ENCODE data around the gene THAP7.
"Not testable (repeated sequence)": the region's sequence is repeated elsewhere in the genome, so short reads cannot be mapped to it uniquely, and the experiment has no call there.

The THAP7 gene

DNA sequence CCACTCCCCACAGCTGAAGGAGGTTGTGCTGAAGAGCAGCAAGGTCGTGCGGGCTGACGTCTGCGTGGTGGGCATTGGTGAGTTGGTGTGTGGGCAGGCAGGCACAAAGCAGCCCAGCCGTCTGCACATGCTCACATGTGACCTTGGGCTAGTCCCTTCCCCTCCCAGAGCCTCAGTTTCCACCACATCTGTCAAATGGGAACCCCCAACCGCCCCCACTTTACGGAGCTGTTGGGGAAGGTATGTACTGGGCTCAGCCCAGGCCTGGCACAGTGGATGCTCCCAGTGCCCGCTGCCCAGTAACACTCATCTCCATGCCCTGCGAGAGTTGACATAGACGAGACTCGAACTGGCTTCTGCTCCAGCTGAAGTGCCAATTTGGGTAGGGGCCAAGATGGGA lies 24.9 kb downstream of the THAP7 start:
- DNase-seq: no peak

DNA sequence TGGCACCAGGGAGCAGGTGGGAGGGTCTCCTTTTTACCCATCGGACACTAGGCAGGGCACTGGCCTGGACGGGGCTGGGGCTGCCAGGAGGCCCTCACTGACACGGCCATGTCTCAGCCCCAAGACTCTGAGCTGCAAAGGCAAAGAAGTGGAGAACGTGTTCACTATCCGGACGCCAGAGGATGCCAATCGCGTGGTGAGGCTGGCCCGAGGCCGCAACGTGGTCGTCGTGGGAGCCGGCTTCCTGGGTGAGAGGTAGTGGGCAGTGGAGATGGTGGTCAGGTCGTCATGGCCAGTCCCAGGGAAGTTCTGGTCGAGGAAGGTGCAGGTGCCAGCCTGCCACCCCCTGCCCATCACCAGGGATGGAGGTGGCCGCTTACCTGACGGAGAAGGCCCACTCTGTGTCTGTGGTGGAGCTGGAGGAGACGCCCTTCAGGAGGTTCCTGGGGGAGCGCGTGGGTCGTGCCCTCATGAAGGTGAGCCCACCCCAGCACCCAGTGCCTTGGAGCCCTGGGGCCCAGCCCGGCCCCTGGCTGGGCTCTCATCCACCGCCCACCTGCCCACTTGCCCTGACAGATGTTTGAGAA lies 25.5 kb downstream of the THAP7 start:
- no peak for DNase-seq

- no peak for DNase-seq
Observed at GRCh38 chr22:20975541-20976290, 26.2 kb downstream of the THAP7 start.

DNA sequence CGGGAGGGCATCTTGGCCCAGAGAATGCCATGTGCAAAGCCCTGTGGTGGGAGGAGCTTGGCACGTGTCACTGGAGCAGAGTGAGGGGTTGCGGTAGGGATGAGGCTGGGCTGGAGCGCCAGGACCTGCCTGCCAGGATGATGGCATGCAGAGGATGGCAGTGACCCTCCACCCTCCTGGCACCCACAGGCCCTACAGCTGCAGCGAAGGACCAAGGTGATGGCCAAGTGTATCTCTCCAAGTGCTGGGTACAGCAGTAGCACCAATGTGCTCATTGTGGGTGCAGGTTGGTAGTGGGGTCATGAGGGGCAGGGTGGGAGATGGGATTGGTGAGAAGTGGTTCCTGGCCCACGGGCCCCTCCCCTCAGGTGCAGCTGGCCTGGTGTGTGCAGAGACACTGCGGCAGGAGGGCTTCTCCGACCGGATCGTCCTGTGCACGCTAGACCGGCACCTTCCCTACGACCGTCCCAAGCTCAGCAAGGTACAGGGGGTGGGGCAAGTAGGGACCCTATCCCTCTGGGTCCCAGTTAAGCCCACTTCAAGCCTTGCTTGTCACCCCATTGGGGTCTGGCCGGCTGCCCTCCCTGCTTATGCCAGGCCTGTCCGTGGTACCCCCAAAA lies 27.5 kb downstream of the THAP7 start:
- DNase-seq: no peak

GRCh38 chr22:20973634-20974286 lies 28.2 kb downstream of the THAP7 start:
- no peak for DNase-seq

GRCh38 chr22:20972933-20973577 lies 28.9 kb downstream of the THAP7 start:
- DNase-seq: no peak

GRCh38 chr22:20972014-20972694 lies 29.8 kb downstream of the THAP7 start:
- not testable (repeated sequence) for DNase-seq

DNA sequence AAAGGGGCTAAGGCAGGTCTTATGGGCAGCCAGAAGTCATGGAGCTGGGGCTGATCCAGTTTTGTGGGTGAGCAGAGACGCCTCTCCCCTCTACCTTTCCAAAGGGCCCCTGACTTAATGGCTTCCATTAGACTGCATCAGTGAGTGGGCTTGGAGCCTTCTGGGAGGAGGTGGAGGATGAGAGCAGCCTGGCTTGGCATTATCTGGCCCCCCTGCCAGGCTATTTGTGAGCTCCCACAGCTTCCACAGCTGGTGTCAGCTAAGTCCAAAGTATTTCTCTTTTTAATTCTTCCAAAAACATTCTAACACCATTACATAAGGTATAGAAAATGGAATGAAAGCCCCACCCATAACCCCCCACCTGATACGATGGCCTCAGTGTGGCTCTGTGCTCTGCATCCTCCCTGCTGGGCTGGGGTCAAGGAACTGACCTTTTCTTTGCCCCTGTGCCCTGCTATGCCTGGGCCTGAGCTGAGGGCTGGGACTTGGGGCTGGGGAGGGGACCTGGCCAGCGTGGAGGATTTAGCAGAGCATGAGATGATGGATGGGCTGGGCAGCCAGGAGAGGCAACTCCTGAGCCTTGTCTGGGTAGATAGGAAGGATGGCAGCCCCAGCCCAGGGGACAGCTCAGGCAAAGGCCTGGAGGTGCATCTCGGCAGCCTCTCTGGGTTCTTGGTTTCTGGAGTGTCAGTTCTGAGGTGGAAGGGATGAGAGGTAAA lies 30.8 kb downstream of the THAP7 start:
- no peak for DNase-seq

- no peak for DNase-seq
Observed at GRCh38 chr22:20968281-20968977, 33.5 kb downstream of the THAP7 start.

DNA sequence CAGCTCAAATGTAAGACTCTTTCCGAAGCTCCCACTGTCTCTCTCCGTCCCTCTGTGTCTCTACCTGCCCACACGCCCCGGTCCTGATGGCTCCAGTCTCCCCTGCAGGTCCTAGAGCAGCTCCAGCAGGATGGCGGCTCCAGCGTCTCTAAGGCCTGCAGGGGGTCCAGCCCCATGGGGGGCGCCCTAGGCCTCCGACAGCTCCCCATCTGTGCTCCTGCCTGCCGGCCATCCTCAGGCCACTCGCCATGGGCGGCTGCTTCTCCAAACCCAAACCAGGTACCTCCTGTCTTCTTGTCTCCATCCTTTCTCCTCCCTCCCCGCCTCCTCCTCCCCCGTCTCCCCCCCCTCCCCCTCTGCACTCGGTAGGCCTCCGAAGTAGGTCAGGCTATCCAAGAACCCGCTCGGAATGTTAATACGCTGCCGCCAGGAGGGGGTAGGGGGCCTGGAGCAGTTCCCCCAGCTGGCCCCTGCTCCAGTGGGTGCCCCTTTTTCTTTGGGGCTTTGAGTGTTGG lies 34.2 kb downstream of the THAP7 start:
- no peak for DNase-seq

- no peak for DNase-seq
Observed at GRCh38 chr22:20966883-20967696, 34.8 kb downstream of the THAP7 start, which contains the start of gene AIFM3. AIFM3 (plus strand) TSS chr22:20967255; CDS start chr22:20967945, 690 bp downstream.

GRCh38 chr22:20965888-20966855 lies 35.7 kb downstream of the THAP7 start:
- no peak for DNase-seq

DNA sequence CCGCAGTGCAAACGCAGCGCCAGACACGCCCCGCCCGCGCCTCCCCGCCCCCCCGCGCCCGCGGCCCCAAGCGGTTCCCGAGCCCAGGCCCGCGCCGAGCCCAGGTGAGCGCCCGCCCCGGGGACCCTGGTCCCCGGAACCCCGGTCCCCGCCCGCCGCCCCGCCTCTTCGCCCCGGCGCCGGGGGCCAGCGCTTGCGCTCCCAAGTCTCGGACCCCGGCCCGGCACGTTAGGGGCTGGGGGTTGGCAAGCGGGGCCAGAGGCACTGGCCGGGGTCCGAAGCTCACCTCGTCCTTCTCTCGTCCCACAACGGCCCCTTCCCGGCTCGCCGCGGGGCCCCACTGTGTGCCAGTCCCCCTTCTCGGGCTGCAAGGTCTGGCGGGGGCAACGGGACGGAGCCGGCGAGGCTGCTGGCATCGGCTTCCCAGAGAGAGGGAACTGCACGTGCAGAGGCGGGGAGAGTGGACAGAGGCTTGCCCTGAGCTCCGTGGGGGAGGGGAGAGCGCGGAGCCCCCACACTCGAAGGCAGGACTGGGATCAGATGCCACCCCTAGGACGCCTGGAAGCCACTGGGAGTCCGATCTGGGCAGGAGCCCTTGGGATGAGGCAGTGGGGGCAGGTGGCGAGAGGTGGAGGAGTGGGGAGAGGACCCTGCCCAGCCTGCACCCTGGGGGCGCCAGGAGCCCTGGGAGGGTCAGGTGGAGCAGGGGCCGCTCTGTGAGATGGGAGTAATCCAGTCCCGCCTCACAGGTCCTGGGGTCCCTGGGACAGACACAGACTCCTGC lies 36.6 kb downstream of the THAP7 start:
- no peak for DNase-seq

- no peak for DNase-seq
Observed at GRCh38 chr22:20964799-20965103, 37.2 kb downstream of the THAP7 start.

DNA sequence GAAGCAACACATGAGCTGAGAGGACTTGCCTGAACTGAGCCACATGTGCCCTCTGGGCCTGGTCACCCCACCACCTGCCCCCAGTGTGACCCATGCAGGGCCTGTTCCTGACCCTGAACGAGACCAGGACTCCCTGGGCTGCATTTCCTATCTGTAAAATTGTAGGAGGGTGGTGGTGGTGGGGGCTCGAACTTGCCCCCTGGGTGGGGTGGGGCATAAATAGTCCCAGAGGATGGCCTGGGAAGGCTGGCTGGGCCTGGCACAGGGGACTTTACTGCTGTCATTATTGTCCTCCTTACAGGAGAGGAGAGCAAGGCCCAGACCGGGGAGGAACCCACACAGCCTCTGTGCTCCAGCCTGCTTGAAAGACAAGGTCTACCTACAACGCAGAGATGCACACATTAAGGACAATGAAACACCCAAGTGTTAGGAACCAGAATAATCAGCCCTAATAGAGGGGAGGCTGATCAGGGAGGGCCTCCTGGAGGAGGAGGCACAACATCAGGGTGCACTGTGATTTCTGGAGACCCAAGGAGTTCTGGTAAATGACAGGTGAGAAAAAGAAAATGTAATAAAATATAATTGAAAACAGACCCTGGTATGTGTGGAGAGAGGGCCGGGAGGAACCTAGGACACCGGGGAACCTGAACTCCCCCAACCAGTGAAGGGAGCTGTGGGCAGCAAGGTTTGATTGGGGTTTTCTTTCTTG lies 37.7 kb downstream of the THAP7 start:
- DNase-seq: no peak

DNA sequence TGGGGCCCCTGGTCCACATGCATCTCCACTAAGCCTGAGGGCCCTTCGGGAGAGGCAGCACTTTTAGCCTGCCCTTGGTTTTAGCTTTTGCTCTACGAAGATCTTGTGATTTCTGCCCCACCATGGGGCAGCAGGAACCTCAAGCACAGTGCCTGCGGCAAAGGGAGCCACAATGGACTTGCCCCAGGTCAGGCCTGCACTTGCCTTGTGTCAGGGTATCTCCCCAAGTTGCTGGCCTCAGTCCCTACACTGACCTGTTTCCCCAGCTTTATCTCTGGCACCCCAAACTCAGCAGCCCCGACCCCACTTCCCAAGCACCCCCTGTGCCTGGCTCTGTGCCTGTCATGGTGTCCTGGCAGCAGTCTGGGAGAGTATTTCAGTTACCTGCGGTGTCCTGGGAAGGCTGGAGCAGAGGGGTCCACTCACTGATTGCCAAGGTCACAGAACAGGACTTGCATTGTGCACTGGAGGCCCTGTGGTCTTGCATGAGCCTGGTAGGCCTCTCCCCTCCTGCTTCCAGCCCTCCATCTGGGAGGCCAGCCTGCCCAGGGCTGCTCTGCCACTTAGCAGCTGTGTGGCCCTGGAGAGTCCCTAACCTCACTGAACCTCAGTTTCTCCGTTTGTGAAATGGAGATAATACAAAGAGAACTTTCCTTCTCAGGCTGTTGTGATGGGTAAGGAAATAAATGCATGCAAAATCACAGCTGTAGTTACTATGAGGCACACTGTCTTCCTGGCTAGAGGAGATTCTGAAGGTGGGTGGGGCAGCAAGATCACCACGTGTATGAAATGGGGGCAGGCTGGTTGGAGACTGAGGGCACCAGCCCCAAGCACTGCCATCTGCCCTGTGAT lies 38.5 kb downstream of the THAP7 start:
- DNase-seq: no peak

All from activated naive CD4-positive, alpha-beta T cell treated with Interleukin-2 at 50 U/mL for 16 hours (primary cell).